M059J (cell line): ENCODE results near the gene REL. TPM values are rescaled to one million over a fixed set of nuclear protein-coding genes. Genes with fewer than 3 reads are reported as not detected.
"Not testable (repeated sequence)": the region's sequence is repeated elsewhere in the genome, so short reads cannot be mapped to it uniquely, and the experiment has no call there.

Experiments
- DNase-seq: peaks from one replicate; pipeline ENCODE4 v3.0.0-alpha.2; 2012; ENCODE audit warnings: low read depth
- total RNA-seq: library from RNA; depleted of rRNA; stranded (reverse); fragments of >200 nt; shearing (Covaris generic); gene quantifications from 2 replicates; pipeline ENCODE4 v1.2.3, GENCODE V29; 2014; rRNA removed

The REL gene
- total RNA-seq = 1.4 and 3.7 TPM in 2 replicates

- peak; percentile 84 for DNase-seq
Measured at GRCh38 chr2:60881047-60881932, at the start of gene REL. TSS of gene REL (plus strand) at chr2:60881574. CDS start at chr2:60881841, 267 bp downstream.

- DNase-seq = no peak
Measured at GRCh38 chr2:60831921-60832320, 49.5 kb upstream of the REL start.

- DNase-seq = no peak
Measured at GRCh38 chr2:60832621-60833020, 48.8 kb upstream of the REL start.

GRCh38 chr2:60834270-60834717, 47.1 kb upstream of the REL start:
- DNase-seq = no peak

GRCh38 chr2:60836491-60836890, 44.9 kb upstream of the REL start:
- DNase-seq = no peak

GRCh38 chr2:60837123-60837522, 44.3 kb upstream of the REL start:
- DNase-seq = no peak

- DNase-seq = no peak
Measured at GRCh38 chr2:60838481-60838880, 42.9 kb upstream of the REL start.

GRCh38 chr2:60839126-60839813, 42.1 kb upstream of the REL start:
- no peak for DNase-seq

- DNase-seq = no peak
Measured at GRCh38 chr2:60840880-60841279, 40.5 kb upstream of the REL start.

- DNase-seq = no peak
Measured at GRCh38 chr2:60843006-60843405, 38.4 kb upstream of the REL start.

- DNase-seq = no peak
Measured at GRCh38 chr2:60844105-60844504, 37.3 kb upstream of the REL start.

- DNase-seq = no peak
Measured at GRCh38 chr2:60847854-60848253, 33.5 kb upstream of the REL start.

GRCh38 chr2:60849187-60849586, 32.2 kb upstream of the REL start:
- no peak for DNase-seq

- DNase-seq = no peak
Measured at GRCh38 chr2:60852282-60852860, 29.0 kb upstream of the REL start.

GRCh38 chr2:60853531-60853930, 27.8 kb upstream of the REL start:
- DNase-seq = no peak

- DNase-seq = peak; percentile 55
Measured at GRCh38 chr2:60855989-60856669, 25.2 kb upstream of the REL start.

- DNase-seq = no peak
Measured at GRCh38 chr2:60857056-60857455, 24.3 kb upstream of the REL start.

GRCh38 chr2:60858897-60859311, 22.5 kb upstream of the REL start:
- no peak for DNase-seq

GRCh38 chr2:60861736-60862135, 19.6 kb upstream of the REL start:
- no peak for DNase-seq

- DNase-seq = no peak
Measured at GRCh38 chr2:60862642-60863041, 18.7 kb upstream of the REL start.

- DNase-seq = not testable (repeated sequence)
Measured at GRCh38 chr2:60865361-60865760, 16.0 kb upstream of the REL start.

- DNase-seq = no peak
Measured at GRCh38 chr2:60867007-60867406, 14.4 kb upstream of the REL start.
